Immature natural killer cell (primary cell): ENCODE results near the gene ARHGAP36. TPM values are rescaled to one million over a fixed set of nuclear protein-coding genes. Genes with fewer than 3 reads are reported as not detected.

Source experiments
- DNase-seq, 3 donors: peaks; one replicate each; pipeline ENCODE4 v3.0.0; 2022; ENCODE audit warnings: mixed read lengths in 1 of 3
- H3K27ac Mint-ChIP-seq, 6 donors: one replicate each; pipeline ENCODE4 v1.8.0; 2020; ENCODE audit warnings: mixed read lengths in 6 of 6, mild to moderate bottlenecking in 5 of 6, inconsistent platforms in 4 of 6, moderate library complexity in 3 of 6
- H3K27me3 Mint-ChIP-seq, 3 donors: one replicate each; pipeline ENCODE4 v1.8.0; 2020 to 2021; ENCODE audit warnings: low read depth in 3 of 3, mild to moderate bottlenecking in 3 of 3, mixed read lengths in 3 of 3, moderate library complexity in 3 of 3, inconsistent platforms in 1 of 3
- H3K36me3 Mint-ChIP-seq, 3 donors: one replicate each; pipeline ENCODE4 v1.8.0; 2020; ENCODE audit warnings: mixed read lengths in 3 of 3, inconsistent platforms in 2 of 3, mild to moderate bottlenecking in 2 of 3
- H3K4me1 Mint-ChIP-seq, 2 donors: one replicate each; pipeline ENCODE4 v1.8.0; 2020; ENCODE audit warnings: inconsistent platforms in 2 of 2, mild to moderate bottlenecking in 2 of 2, mixed read lengths in 2 of 2, moderate library complexity in 1 of 2
- H3K4me3 Mint-ChIP-seq, 5 donors: one replicate each; pipeline ENCODE4 v1.8.0; 2020; ENCODE audit warnings: mild to moderate bottlenecking in 5 of 5, mixed read lengths in 5 of 5, inconsistent platforms in 3 of 5, moderate library complexity in 3 of 5
- H3K9me3 Mint-ChIP-seq, 6 donors: one replicate each; pipeline ENCODE4 v1.8.0; 2020; ENCODE audit warnings: mild to moderate bottlenecking in 6 of 6, mixed read lengths in 6 of 6, inconsistent platforms in 4 of 6, moderate library complexity in 3 of 6
- polyA plus RNA-seq, 3 donors: library from polyadenylated mRNA; unstranded; fragments of 300-500 nt; fragmentation: Illumina TruSeq; gene quantifications; one replicate each; pipeline ENCODE4 v1.2.3, GENCODE V29; 2021

The ARHGAP36 gene
- polyA plus RNA-seq, 3 donors from 2014 or later: not detected

GRCh38 chrX:131136776-131137175, 78.6 kb downstream of the ARHGAP36 start:
- Mint-ChIP-seq H3K36me3 (no peaks in the 10 kb centered on the region), H3K27me3 (peaks cover 0 to 2% (median 0%) of the 10 kb centered on the region in 3 donors), H3K4me1 (no peaks in the 10 kb centered on the region), H3K27ac (no peak overlapping the region), H3K4me3 (no peak overlapping the region), H3K9me3 (peaks cover 0 to 1% (median 0%) of the 10 kb centered on the region in 6 donors)
- DNase-seq: no peak

- DNase-seq: no peak
- H3K4me3 Mint-ChIP-seq: no peak overlapping the region
- peaks cover 0 to 3% (median 0%) of the 10 kb centered on the region in 3 donors for H3K27me3 Mint-ChIP-seq
- H3K27ac Mint-ChIP-seq: no peak overlapping the region
- H3K36me3 Mint-ChIP-seq: no peaks in the 10 kb centered on the region
- peaks cover 0 to 1% (median 0%) of the 10 kb centered on the region in 6 donors for H3K9me3 Mint-ChIP-seq
- no peaks in the 10 kb centered on the region for H3K4me1 Mint-ChIP-seq
These were observed 80.9 kb downstream of the ARHGAP36 start for GRCh38 chrX:131139072-131139471.

Other genes starting within 250 kb of the ARHGAP36 start
- 10 to 100 TPM; 14.8 to 26.0 (median 22.2) TPM for gene ENOX2, start 155.1 kb upstream of the ARHGAP36 start, polyA plus RNA-seq
- gene IGSF1, start 231.0 kb downstream of the ARHGAP36 start, polyA plus RNA-seq: not detected